HG03575 (cell line): ENCODE results near the gene LAMB2.

Experiments used
- ATAC-seq: cut with Tn5 transposase; IDR thresholded peaks from one replicate; pipeline ENCODE4 v1.9.1; 2021; ENCODE audit not compliant: unreplicated experiment, insufficient number of reproducible peaks, low FRiP score; ENCODE audit errors: extremely low read depth

LAMB2 gene

GRCh38 chr3:49132437-49133225 lies at the start of gene LAMB2:
Gene LAMB2 (minus strand): TSS chr3:49133050. CDS start chr3:49132867, 183 bp downstream.
- no peak for ATAC-seq

- ATAC-seq = no peak
Observed at GRCh38 chr3:49181351-49181750, 48.5 kb upstream of the LAMB2 start.

- ATAC-seq = no peak
Observed at GRCh38 chr3:49180116-49180515, 47.3 kb upstream of the LAMB2 start.

GRCh38 chr3:49177073-49177472 lies 44.2 kb upstream of the LAMB2 start:
- ATAC-seq = no peak

GRCh38 chr3:49175530-49175929 lies 42.7 kb upstream of the LAMB2 start:
- no peak for ATAC-seq

GRCh38 chr3:49174397-49174985 lies 41.6 kb upstream of the LAMB2 start:
- ATAC-seq = no peak

GRCh38 chr3:49173792-49174170 lies 40.9 kb upstream of the LAMB2 start:
- ATAC-seq = no peak

- ATAC-seq = no peak
Observed at GRCh38 chr3:49173116-49173791, 40.4 kb upstream of the LAMB2 start.

GRCh38 chr3:49172551-49173041 lies 39.7 kb upstream of the LAMB2 start:
- no peak for ATAC-seq

GRCh38 chr3:49171775-49172500 lies 39.1 kb upstream of the LAMB2 start:
- no peak for ATAC-seq

GRCh38 chr3:49171119-49171774 lies 38.4 kb upstream of the LAMB2 start, which contains the start of gene KLHDC8B:
Gene KLHDC8B (plus strand): TSS chr3:49171598. CDS start chr3:49172770, 1,172 bp downstream.
- no peak for ATAC-seq

- no peak for ATAC-seq
Observed at GRCh38 chr3:49170744-49171118, 37.9 kb upstream of the LAMB2 start.

GRCh38 chr3:49166752-49167556 lies 34.1 kb upstream of the LAMB2 start:
- no peak for ATAC-seq

GRCh38 chr3:49165771-49166751 lies 33.2 kb upstream of the LAMB2 start, which contains the start of gene CCDC71:
Gene CCDC71 (minus strand): TSS chr3:49166331. CDS start chr3:49164208, 2,123 bp downstream.
- ATAC-seq = no peak

- ATAC-seq = no peak
Observed at GRCh38 chr3:49164983-49165720, 32.3 kb upstream of the LAMB2 start.

- no peak for ATAC-seq
Observed at GRCh38 chr3:49163609-49164008, 30.8 kb upstream of the LAMB2 start.
